GM19240 (cell line): ENCODE results near the gene TMUB2.

ENCODE experiments used
- DNase-seq: peaks from one replicate; pipeline ENCODE4 v3.0.0; 2011; ENCODE audit warnings: low spot score; ENCODE audit not compliant: insufficient read length

The TMUB2 gene

DNA sequence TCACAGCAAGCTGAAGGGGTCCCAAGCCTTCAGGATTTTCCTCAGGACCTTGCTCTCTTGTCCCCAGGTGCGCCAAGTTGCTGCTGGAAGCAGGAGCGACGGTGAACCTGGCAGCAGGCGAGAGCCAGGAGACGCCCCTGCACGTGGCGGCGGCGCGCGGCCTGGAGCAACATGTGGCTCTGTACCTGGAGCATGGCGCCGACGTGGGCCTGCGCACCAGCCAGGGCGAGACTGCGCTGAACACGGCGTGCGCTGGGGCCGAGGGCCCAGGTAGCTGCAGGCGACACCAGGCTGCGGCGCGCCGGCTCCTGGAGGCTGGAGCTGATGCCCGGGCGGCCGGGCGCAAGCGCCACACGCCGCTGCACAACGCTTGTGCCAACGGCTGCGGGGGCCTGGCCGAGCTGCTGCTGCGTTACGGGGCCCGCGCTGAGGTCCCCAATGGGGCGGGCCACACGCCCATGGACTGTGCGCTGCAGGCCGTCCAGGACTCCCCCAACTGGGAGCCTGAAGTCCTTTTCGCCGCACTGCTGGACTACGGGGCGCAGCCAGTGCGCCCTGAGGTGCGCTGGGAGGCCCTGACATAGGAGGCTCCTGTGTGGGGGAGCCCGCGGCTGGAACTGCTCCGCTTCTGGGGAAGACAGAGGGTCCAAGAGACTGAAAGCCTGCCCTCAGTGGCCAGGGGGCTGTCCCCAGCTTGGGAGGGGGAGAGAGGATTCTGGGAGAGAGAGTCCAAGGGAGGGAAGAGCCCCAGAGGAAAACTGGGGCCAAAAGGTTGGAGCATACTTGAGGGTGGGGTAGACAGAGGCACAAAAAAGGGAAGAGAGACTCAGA lies 9.9 kb upstream of the TMUB2 start:
- no peak for DNase-seq

GRCh38 chr17:44177640-44178039 lies 9.1 kb upstream of the TMUB2 start:
- no peak for DNase-seq

DNA sequence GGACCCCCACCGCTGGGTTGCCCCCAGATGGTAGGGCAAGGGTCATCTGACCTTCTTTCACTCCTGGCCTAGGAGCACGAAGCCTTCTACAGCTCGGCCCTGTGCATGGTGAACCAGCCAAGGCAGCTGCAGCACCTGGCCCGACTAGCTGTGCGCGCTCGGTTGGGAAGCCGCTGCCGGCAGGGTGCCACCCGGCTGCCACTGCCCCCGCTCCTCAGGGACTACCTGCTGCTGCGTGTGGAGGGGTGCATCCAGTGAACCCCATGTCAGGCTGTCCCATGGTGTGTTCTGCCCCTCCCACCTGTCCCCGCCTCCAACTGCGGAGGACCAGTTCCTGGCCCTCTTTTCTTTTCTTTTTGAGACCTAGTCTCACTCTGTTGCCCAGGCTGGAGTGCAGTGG lies 8.6 kb upstream of the TMUB2 start:
- DNase-seq: no peak

GRCh38 chr17:44183024-44183423 lies 3.7 kb upstream of the TMUB2 start:
- DNase-seq: no peak

DNA sequence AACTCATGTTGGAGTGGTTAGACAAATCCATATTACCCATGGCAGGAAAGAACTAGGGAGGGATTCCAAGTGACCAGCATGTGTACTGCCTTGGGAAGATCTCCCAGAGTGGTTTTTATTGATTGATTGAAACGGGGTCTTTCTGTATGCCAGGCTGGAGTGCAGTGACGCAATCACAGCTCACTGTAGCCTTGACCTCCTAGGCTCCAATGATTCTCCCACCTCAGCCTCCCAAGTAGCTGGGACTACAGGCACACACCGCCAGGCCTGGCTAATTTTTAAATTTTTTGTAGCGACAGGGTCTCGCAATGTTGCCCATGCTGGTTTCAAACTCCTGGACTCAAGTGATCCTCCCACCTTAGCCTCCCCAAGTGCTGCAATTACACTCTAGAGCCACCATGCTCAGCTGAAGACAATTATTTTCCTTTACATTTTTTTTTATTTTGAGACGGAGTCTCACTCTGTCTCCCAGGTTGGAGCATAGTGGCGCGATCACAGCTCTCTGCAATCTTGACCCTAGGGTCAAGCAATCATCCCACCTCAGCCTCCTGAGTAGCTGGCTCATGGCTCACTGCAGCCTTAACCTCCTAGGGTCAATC lies 2.5 kb upstream of the TMUB2 start:
- DNase-seq: no peak

DNA sequence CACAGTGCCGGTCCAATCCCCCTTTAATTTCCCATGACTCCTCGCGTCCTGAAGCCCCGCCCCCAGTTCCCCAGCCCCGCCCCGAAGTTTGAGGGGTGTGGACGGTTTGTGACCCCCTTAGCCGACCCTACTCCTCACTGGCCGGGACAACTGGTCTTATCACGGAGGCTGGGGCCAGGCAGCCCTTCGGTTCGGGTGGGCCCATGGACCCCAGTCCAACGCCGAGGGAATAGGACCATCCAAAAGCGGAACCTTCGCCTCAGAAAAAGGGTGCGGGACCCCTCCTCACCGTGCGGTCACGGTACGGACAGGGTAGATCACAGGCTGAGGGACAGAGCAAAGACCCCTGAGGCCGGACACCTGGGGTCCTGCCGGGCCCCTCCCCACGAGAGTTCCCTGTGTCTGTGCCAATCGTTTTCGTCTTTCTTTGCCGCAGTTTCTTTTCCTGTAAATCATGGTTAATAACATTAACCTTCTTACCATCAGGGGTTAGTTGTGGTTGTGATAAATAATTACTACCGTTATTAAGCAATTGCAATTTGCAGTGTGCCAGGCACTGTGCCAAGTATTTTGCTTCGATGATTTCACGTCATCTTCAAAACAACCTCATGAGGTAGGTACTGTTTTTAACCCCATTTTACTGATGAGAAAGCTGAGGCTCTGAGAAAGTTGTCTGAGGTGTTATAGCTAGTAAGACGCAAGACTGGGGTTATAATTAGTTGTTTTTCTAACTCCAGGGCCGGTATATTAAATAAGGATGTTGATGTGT lies 543 bp downstream of the TMUB2 start:
- peak; percentile 67 for DNase-seq

DNA sequence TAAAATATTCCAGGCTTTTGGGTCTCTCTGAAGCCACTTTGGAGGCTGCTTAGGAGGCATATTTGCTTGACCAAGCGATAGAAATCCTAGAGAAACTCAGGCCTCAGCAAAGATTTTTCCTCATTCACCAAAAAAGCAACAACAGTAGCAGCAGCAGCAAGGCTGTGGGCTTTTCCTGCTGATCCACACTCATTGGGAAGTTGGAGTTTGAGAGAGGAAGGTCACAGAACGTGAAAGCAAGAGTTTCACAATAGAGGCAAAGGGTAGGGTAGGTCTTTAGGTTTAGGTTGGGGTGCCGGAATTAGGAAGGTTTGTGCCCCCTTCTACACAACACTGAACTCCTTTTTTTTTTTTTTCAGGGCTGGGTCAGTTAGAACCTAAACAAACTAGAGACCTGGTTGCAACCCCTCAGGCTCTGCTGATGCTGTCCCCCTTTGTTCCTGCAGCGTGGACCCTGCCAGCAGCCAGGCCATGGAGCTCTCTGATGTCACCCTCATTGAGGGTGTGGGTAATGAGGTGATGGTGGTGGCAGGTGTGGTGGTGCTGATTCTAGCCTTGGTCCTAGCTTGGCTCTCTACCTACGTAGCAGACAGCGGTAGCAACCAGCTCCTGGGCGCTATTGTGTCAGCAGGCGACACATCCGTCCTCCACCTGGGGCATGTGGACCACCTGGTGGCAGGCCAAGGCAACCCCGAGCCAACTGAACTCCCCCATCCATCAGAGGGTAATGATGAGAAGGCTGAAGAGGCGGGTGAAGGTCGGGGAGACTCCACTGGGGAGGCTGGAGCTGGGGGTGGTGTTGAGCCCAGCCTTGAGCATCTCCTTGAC lies 2.0 kb downstream of the TMUB2 start:
- no peak for DNase-seq

GRCh38 chr17:44190481-44190880 lies 3.7 kb downstream of the TMUB2 start:
- no peak for DNase-seq

DNA sequence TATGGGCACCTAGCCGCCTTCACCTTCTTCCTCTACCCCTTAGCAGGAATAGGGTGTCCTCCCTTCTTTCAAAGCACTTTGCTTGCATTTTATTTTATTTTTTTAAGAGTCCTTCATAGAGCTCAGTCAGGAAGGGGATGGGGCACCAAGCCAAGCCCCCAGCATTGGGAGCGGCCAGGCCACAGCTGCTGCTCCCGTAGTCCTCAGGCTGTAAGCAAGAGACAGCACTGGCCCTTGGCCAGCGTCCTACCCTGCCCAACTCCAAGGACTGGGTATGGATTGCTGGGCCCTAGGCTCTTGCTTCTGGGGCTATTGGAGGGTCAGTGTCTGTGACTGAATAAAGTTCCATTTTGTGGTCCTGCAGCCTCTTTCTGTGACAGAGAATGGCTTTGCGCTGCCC lies 4.6 kb downstream of the TMUB2 start:
- DNase-seq: no peak

- DNase-seq: no peak
These were observed 5.2 kb downstream of the TMUB2 start for GRCh38 chr17:44191941-44192496.

- no peak for DNase-seq
These were observed 6.0 kb downstream of the TMUB2 start for GRCh38 chr17:44192750-44193149.

GRCh38 chr17:44193326-44194084 lies 6.7 kb downstream of the TMUB2 start:
- DNase-seq: no peak

DNA sequence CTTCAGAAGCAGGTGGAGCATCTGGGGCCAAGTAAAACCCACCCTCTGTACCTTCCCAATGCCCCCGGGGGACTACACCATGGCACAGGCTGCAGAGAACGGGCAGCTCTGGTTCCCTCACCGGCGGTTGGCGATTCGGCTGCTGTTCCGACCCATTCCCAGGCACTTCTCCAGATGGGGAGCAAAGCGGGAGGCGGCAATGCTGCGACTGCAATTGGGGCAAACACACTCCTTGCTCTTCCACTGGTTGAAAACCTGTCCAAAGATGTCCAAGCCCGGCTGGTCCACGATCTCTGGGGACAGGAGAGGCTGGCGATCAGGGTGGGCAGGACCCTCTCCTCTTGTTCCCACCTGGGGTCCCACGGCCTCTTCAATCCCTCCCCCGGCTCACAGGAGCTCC lies 10.3 kb downstream of the TMUB2 start:
- no peak for DNase-seq

DNA sequence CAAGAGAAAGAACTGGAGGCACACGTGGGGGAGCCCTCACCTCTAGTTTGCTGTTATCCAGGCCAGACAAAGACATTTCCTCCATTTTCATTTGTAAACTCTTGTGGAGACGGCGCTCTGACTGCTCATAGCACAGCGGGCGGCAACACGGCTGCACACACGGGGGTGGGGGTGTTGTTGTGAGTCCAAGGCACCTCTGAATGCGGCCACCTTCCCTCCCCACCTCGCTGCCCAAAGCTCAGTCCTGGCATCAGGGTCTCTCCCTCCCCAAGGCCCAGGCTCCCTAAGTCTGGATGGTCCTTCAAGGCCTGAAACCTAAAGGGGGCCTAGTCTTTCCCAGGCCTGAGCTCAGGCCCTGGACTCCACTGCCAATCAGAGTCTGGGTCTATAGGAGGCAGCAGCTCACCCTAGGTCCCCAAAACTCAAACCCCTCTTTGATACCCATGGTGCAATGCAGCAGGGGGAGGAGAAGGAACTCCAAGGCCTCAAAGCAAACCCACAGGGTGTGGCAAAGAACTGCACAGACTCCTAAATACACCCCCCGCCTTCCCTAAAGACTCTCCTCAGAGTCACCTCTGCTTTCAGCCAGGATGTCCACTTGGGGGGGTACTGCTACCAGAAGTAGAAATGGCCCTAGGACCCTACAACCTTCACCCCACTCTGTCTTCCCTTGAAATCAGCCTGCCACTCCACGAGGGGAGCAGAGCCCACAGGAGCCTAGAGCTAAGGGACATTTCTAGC lies 11.4 kb downstream of the TMUB2 start:
- DNase-seq: peak; percentile 70

DNA sequence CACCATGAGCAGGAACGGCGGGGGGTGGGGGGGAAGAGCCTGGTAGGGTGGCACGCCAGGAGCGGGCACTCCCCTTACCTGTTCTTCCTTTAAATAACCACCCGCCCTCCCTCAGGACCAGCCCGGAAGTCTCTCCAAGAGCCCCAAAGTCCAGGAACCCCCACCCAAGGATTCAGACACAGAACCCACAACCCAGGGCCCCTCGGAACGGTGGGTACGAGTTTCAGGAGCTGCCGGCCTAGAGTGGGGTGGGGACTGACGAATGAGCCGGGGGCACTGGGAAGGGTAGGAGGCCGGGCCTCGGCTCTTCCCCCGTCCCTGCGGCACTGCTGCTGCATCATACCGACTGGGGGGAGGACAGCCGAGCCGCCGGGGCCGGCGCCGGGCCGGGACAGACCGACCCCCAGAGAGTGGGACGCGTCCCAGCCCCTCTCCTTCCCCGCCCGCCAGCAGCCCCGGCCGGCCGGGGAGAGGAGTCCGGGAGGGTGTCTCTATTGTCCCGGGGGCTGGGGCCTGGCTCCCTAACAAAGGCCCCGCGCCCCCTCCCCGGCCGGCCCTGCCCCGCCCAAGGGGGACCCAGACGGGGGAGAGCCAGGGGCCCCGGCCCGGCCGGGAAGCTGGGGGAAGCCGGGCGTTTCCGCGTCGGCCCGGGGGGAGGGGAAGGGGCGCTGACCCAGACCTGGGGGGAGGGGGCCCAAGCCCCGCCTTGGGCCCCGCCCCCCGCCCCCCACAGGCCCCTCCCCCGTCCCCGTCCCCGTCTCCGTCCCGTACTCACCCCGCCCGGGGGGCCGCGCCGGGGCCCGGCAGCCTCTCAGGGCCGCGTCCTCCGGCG lies 12.2 kb downstream of the TMUB2 start:
- DNase-seq: peak; percentile 64

DNA sequence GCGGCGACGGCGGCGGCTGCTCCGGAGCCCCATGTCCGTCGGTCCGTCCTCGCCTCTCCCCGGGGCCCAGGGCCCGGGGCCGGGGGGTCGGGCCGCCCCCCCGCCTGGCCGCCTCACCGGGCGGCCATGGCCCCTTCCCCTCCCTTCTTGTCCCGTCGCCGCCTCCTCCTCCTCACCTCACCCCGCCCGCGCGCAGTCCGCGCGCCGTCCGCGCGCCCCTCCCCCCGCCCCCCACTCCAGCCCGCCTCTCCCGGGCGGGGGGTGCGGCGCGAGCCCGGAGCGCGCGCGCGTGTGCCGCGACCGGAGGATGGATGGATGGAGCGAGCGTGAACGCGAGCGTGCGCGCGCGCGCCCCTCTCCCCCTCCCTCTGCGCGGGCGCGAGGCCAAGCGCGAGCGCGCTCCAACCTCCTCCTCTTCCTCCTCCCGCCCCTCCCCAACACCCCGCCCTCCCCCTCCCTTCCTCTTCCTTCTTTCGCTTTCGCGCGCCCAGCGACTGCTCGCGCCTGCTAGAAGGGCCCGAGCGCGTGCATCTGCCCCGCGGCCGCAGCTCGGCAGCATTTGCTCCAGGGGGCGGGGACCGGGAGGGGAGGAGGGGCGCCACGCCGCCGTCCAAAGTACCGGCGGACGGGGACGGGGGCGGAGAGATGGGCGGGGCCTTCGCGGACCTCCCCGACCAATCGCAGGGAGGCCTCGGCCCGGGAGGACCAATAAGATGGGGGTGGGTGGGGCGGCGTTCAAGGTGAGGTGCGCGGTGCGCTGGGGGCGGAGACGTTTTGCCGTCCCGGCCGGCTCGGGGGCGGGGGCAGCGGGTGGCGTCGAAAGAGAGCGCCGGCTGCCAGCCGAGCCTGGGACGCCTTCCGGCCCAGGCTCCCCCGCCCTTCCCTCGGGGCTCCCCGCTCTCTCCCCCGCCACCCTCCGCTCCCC lies 13.0 kb downstream of the TMUB2 start, which contains the start of gene ATXN7L3:
Gene ATXN7L3, minus strand, starts transcription at position 332 of the 925 bp plus-strand sequence. CDS start 1,814 bp downstream, outside the sequence.
- peak; percentile 92 for DNase-seq

DNA sequence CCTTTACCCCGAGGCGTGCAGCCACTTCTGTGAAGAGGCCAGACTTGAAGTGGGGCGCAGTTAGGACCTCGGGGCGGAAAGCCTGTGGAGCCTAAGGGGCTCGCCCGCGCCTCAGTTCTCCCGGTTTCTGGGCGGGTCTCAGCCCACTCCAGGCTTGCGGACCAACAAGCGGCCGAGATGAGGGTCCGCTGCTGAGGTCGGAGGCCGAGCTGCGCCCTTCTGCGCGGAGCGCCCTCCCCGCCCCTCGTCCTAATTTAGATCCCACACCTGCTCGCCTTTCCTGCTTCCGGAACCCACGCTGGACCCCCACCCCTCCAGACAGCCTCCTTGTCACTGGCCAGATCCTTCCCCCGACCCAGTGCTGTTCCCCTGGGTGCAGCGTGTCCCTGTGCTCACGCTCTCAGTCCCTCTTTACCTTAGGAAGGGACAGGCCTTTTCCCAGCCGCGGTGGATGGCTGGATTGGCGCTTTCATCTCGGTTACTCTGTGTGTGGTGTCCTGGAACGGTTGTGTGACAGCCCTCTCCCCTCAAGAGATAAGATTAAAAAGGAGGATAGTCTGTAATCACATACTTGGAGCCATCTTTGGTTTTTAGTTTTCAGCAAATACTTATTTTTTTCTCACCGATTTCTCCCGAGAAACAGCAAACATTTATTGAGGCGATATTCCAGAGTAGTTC lies 13.8 kb downstream of the TMUB2 start:
- no peak for DNase-seq
